ENCODE data around the gene ARSI.

- TF ChIP-seq CTCF (IDR thresholded peaks at IDR 0.05), result no peak
- TF ChIP-seq MXI1 (IDR thresholded peaks at IDR 0.05; ENCODE audit: low read depth, low read length), result no peak
- no peak for TF ChIP-seq EP300 (IDR thresholded peaks at IDR 0.05; ENCODE audit: borderline replicate concordance in 1 of 2, low read depth in 1 of 2, low read length in 1 of 2)
- no peak for TF ChIP-seq TAF1 (IDR thresholded peaks at IDR 0.05; ENCODE audit: borderline replicate concordance, low read depth, low read length)
- TF ChIP-seq ZBTB33 (IDR thresholded peaks at IDR 0.05; ENCODE audit: borderline replicate concordance, low read depth), result no peak
- no peak for TF ChIP-seq RFX5 (IDR thresholded peaks at IDR 0.05; ENCODE audit: low read length)
Measured at GRCh38 chr5:150341989-150342388, 39.3 kb upstream of the ARSI start.
